H9 (cell line): Measurements from ENCODE around the gene SCAF11. TPM values are rescaled to one million over a fixed set of nuclear protein-coding genes. Genes with fewer than 3 reads are reported as not detected.
"Not testable (repeated sequence)": the region's sequence is repeated elsewhere in the genome, so short reads cannot be mapped to it uniquely, and the experiment has no call there.

ENCODE experiments used
- DNase-seq: peaks from one replicate; pipeline ENCODE4 v3.0.0-alpha.2; 2017
- H2AFZ ChIP-seq: one replicate; pipeline ENCODE4 v1.6.1; 2013; ENCODE audit warnings: mild to moderate bottlenecking, low read length, control low read depth, moderate library complexity
- H2AK5ac ChIP-seq: 2 replicates; pipeline ENCODE4 v1.6.1; 2013; ENCODE audit warnings: low read length, control low read depth, mixed read lengths; ENCODE audit not compliant: insufficient read length
- H2BK120ac ChIP-seq: one replicate; pipeline ENCODE4 v1.6.1; 2013; ENCODE audit warnings: low read depth, mild to moderate bottlenecking, low read length, control low read depth, inconsistent platforms; ENCODE audit not compliant: poor library complexity, severe bottlenecking
- H2BK12ac ChIP-seq: 2 replicates; pipeline ENCODE4 v1.6.1; 2013; ENCODE audit warnings: low read length, control low read depth, mixed read lengths, low read depth; ENCODE audit not compliant: insufficient read length
- H2BK15ac ChIP-seq: 2 replicates; pipeline ENCODE4 v1.6.1; 2013; ENCODE audit warnings: low read depth, low read length, control low read depth
- H2BK20ac ChIP-seq: one replicate; pipeline ENCODE4 v1.6.1; 2013; ENCODE audit warnings: low read depth, mild to moderate bottlenecking, low read length, control low read depth, inconsistent platforms; ENCODE audit not compliant: poor library complexity, severe bottlenecking
- H2BK5ac ChIP-seq: 2 replicates; pipeline ENCODE4 v1.6.1; 2013; ENCODE audit warnings: low read length, control low read depth, mixed read lengths; ENCODE audit not compliant: insufficient read length
- H3K14ac ChIP-seq: 2 replicates; pipeline ENCODE4 v1.6.1; 2013; ENCODE audit warnings: low read length, control low read depth; ENCODE audit not compliant: insufficient read depth
- H3K18ac ChIP-seq: 2 replicates; pipeline ENCODE4 v1.6.1; 2013; ENCODE audit warnings: low read depth, mild to moderate bottlenecking, mixed read lengths, low read length, control low read depth; ENCODE audit not compliant: insufficient read length
- H3K23ac ChIP-seq: 2 replicates; pipeline ENCODE4 v1.6.1; 2013; ENCODE audit warnings: low read length, control low read depth, mixed read lengths, low read depth; ENCODE audit not compliant: insufficient read length
- H3K23me2 ChIP-seq: 2 replicates; pipeline ENCODE4 v1.6.1; 2013; ENCODE audit warnings: low read depth, mild to moderate bottlenecking, mixed read lengths, low read length, control low read depth; ENCODE audit not compliant: insufficient read length, poor library complexity, severe bottlenecking
- H3K27ac ChIP-seq: 2 replicates; pipeline ENCODE4 v1.5.1; 2013; ENCODE audit warnings: low read length, control low read depth, mixed read lengths, low read depth; ENCODE audit not compliant: insufficient read length
- H3K27me3 ChIP-seq: 2 replicates; pipeline ENCODE4 v1.6.1; 2013; ENCODE audit warnings: low read length, control low read depth, inconsistent platforms; ENCODE audit not compliant: insufficient read depth
- H3K4ac ChIP-seq: 2 replicates; pipeline ENCODE4 v1.6.1; 2013; ENCODE audit warnings: low read depth, mild to moderate bottlenecking, control low read depth, inconsistent platforms, low read length, moderate library complexity
- H3K4me1 ChIP-seq: 2 replicates; pipeline ENCODE4 v1.6.1; 2013; ENCODE audit warnings: low read length, control low read depth, inconsistent platforms; ENCODE audit not compliant: insufficient read depth
- H3K4me2 ChIP-seq: 2 replicates; pipeline ENCODE4 v1.6.1; 2013; ENCODE audit warnings: low read length, control low read depth, mixed read lengths; ENCODE audit not compliant: insufficient read length, insufficient read depth
- H3K56ac ChIP-seq: 2 replicates; pipeline ENCODE4 v1.6.1; 2013; ENCODE audit warnings: low read depth, mild to moderate bottlenecking, mixed read lengths, low read length, control low read depth; ENCODE audit not compliant: insufficient read length
- H3K79me1 ChIP-seq: 2 replicates; pipeline ENCODE4 v1.6.1; 2013; ENCODE audit warnings: low read depth, mild to moderate bottlenecking, moderate library complexity, low read length, control low read depth, inconsistent platforms; ENCODE audit not compliant: insufficient read depth, poor library complexity, severe bottlenecking
- H3K79me2 ChIP-seq: 2 replicates; pipeline ENCODE4 v1.6.1; 2013; ENCODE audit warnings: low read length, control low read depth, inconsistent platforms; ENCODE audit not compliant: insufficient read depth
- H3K9ac ChIP-seq: 2 replicates; pipeline ENCODE4 v1.6.1; 2013; ENCODE audit warnings: low read length, control low read depth, mixed read lengths; ENCODE audit not compliant: insufficient read length; ENCODE audit errors: extremely low read depth
- H3K9me3 ChIP-seq: one replicate; pipeline ENCODE4 v1.6.1; 2013; ENCODE audit warnings: low read depth, low read length, inconsistent platforms; ENCODE audit not compliant: control insufficient read depth
- H3T11ph ChIP-seq: one replicate; pipeline ENCODE4 v1.6.1; 2013; ENCODE audit warnings: mild to moderate bottlenecking, low read length, control low read depth, inconsistent platforms
- H4K20me1 ChIP-seq: one replicate; pipeline ENCODE4 v1.6.1; 2013; ENCODE audit not compliant: control insufficient read depth, insufficient read length, insufficient read depth
- H4K5ac ChIP-seq: 2 replicates; pipeline ENCODE4 v1.6.1; 2013; ENCODE audit warnings: low read depth, mild to moderate bottlenecking, mixed read lengths, low read length, control low read depth; ENCODE audit not compliant: insufficient read length
- H4K8ac ChIP-seq: replicated peaks from 2 replicates; pipeline ENCODE4 v1.6.1; 2013; ENCODE audit warnings: low read length, control low read depth, mixed read lengths, low read depth; ENCODE audit not compliant: insufficient read length
- H4K91ac ChIP-seq: 2 replicates; pipeline ENCODE4 v1.6.1; 2013; ENCODE audit warnings: low read depth, mild to moderate bottlenecking, moderate library complexity, mixed read lengths, low read length, control low read depth; ENCODE audit not compliant: insufficient read length
- H3K27ac Mint-ChIP-seq, 3 experiments: 2 replicates in 2 of 3; 3 replicates in 1 of 3; pipeline ENCODE4 v1.8.0; 2020 to 2021; ENCODE audit warnings: mixed read lengths in 3 of 3, mild to moderate bottlenecking in 1 of 3, moderate library complexity in 1 of 3
- H3K27me3 Mint-ChIP-seq: 2 replicates; pipeline ENCODE4 v1.8.0; 2021; ENCODE audit warnings: low read depth, mild to moderate bottlenecking, moderate library complexity, mixed read lengths
- H3K36me3 Mint-ChIP-seq, 3 experiments: 2 replicates in 2 of 3; 3 replicates in 1 of 3; pipeline ENCODE4 v1.8.0; 2020 to 2021; ENCODE audit warnings: low read depth in 3 of 3, mixed read lengths in 3 of 3; ENCODE audit not compliant: insufficient read depth in 1 of 3
- H3K4me1 Mint-ChIP-seq, 2 experiments: 2 replicates each; pipeline ENCODE4 v1.8.0; 2020; ENCODE audit warnings: mixed read lengths in 2 of 2
- H3K4me3 Mint-ChIP-seq, 2 experiments: 2 replicates in 1 of 2; 3 replicates in 1 of 2; pipeline ENCODE4 v1.8.0; 2020 to 2021; ENCODE audit warnings: mild to moderate bottlenecking in 2 of 2, mixed read lengths in 2 of 2, moderate library complexity in 1 of 2
- H3K9me3 Mint-ChIP-seq, 2 experiments: 2 replicates in 1 of 2; 3 replicates in 1 of 2; pipeline ENCODE4 v1.8.0; 2020; ENCODE audit warnings: mild to moderate bottlenecking in 2 of 2, mixed read lengths in 2 of 2, moderate library complexity in 1 of 2
- WGBS: extraction: QIAGEN DNeasy Blood & Tissue Kit; methylation state at CpG from one replicate; pipeline ENCODE4 v1.1.7; 2013; ENCODE audit warnings: missing lambda C conversion rate, low lambda C conversion rate, mixed read lengths; ENCODE audit not compliant: insufficient read length; ENCODE audit errors: extremely low coverage; 5-methylcytosine and 5-hydroxymethylcytosine counted together
- total RNA-seq: library from RNA; stranded (reverse); gene quantifications from 2 replicates; pipeline ENCODE4 v1.2.1, GENCODE V29; 2021

The SCAF11 gene
- total RNA-seq, 1 experiment from 2014 or later, result 90.8 TPM

DNA sequence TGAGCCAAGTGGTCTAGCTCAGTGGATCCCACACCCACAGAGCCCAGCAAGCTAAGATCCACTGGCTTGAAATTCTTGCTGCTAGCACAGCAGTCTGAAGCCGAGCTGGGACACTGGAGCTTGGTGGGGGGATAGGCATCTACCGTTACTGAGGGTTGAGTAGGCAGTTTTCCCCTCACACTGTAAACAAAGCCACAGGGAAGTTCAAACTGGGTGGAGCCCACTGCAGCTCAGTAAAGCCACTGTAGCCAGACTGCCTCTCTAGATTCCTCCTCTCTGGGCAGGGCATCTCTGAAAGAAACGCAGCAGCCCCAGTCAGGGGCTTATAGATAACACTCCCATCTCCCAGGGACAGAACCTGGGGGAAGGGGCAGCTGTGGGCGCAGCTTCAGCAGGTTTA is 46.7 kb upstream of the SCAF11 start:
- not testable (repeated sequence) for H3K4me3 Mint-ChIP-seq, H3K4me1 Mint-ChIP-seq, H3K4me2 ChIP-seq, H4K20me1 ChIP-seq, H2BK12ac ChIP-seq, H4K5ac ChIP-seq, H3K27me3 ChIP-seq, H3K56ac ChIP-seq, H2BK15ac ChIP-seq, H3K9ac ChIP-seq, H3K4me1 ChIP-seq, H3K27ac ChIP-seq, H3K14ac ChIP-seq, H3K27ac Mint-ChIP-seq, H2AK5ac ChIP-seq, H3T11ph ChIP-seq, H4K8ac ChIP-seq, H3K18ac ChIP-seq, H2BK20ac ChIP-seq, H3K23me2 ChIP-seq, DNase-seq, H2BK5ac ChIP-seq, H3K27me3 Mint-ChIP-seq, H2AFZ ChIP-seq, H3K4ac ChIP-seq, H4K91ac ChIP-seq, H3K79me1 ChIP-seq, H3K9me3 ChIP-seq, H3K79me2 ChIP-seq, H2BK120ac ChIP-seq, H3K23ac ChIP-seq
- WGBS, result no CpG with 5 or more reads among the region's 4 CpGs
- Mint-ChIP-seq H3K9me3 (peaks cover 20 to 23% of the 10 kb centered on the region in 2 experiments), H3K36me3 (peaks cover 9 to 22% (median 15%) of the 10 kb centered on the region in 3 experiments)
